ENCODE measurements around the gene KLK3.
A peak's percentile ranks its signal among the peaks of the same experiment; 100 is the strongest.
"Not testable (repeated sequence)": the region's sequence is repeated elsewhere in the genome, so short reads cannot be mapped to it uniquely, and the experiment has no call there.

The KLK3 gene

GRCh38 chr19:50893047-50893736 lies 38.5 kb downstream of the KLK3 start:
- Histone ChIP-seq H3K9me3 (ENCODE audit: control insufficient read depth, low read length) (no peaks in the 10 kb centered on the region), H3K9ac (ENCODE audit: low read length) (no peak overlapping the region), H3K36me3 (ENCODE audit: control insufficient read depth, insufficient read depth, low read length, severe bottlenecking) (no peaks in the 10 kb centered on the region), H3K27me3 (replicated peaks; ENCODE audit: control insufficient read depth, insufficient read depth, low read length) (peaks cover 10% of the 10 kb centered on the region), H3K4me3 (ENCODE audit: low read length) (no peak overlapping the region), H3K4me1 (ENCODE audit: control insufficient read depth, insufficient read depth, low read length) (no peaks in the 10 kb centered on the region)
- DNase-seq (ENCODE audit: low read depth), result no peak

- DNase-seq (ENCODE audit: low read depth), result no peak
- Histone ChIP-seq H3K4me3 (ENCODE audit: low read length) (no peak overlapping the region), H3K9ac (ENCODE audit: low read length) (no peak overlapping the region), H3K27me3 (replicated peaks; ENCODE audit: control insufficient read depth, insufficient read depth, low read length) (peaks cover 8% of the 10 kb centered on the region), H3K9me3 (ENCODE audit: control insufficient read depth, low read length) (no peaks in the 10 kb centered on the region), H3K36me3 (ENCODE audit: control insufficient read depth, insufficient read depth, low read length, severe bottlenecking) (no peaks in the 10 kb centered on the region), H3K4me1 (ENCODE audit: control insufficient read depth, insufficient read depth, low read length) (no peaks in the 10 kb centered on the region)
Measured at GRCh38 chr19:50894478-50895356, 40.0 kb downstream of the KLK3 start.

GRCh38 chr19:50896089-50896590 lies 41.4 kb downstream of the KLK3 start:
- H3K27me3 ChIP-seq (replicated peaks; ENCODE audit: control insufficient read depth, insufficient read depth, low read length), result peaks cover 15% of the 10 kb centered on the region
- H3K4me1 ChIP-seq (ENCODE audit: control insufficient read depth, insufficient read depth, low read length); H3K9ac ChIP-seq (ENCODE audit: low read length); DNase-seq (ENCODE audit: low read depth); H3K4me3 ChIP-seq (ENCODE audit: low read length); H3K36me3 ChIP-seq (ENCODE audit: control insufficient read depth, insufficient read depth, low read length, severe bottlenecking); H3K9me3 ChIP-seq (ENCODE audit: control insufficient read depth, low read length): not testable (repeated sequence)

GRCh38 chr19:50896591-50897190 lies 42.0 kb downstream of the KLK3 start:
- no peak for DNase-seq (ENCODE audit: low read depth)
- H3K4me1 ChIP-seq (ENCODE audit: control insufficient read depth, insufficient read depth, low read length), result no peaks in the 10 kb centered on the region

GRCh38 chr19:50897191-50897607 lies 42.5 kb downstream of the KLK3 start:
- Histone ChIP-seq H3K4me1 (ENCODE audit: control insufficient read depth, insufficient read depth, low read length) (no peaks in the 10 kb centered on the region), H3K27me3 (replicated peaks; ENCODE audit: control insufficient read depth, insufficient read depth, low read length) (peaks cover 15% of the 10 kb centered on the region), H3K9me3 (ENCODE audit: control insufficient read depth, low read length) (no peaks in the 10 kb centered on the region), H3K9ac (ENCODE audit: low read length) (no peak overlapping the region), H3K36me3 (ENCODE audit: control insufficient read depth, insufficient read depth, low read length, severe bottlenecking) (no peaks in the 10 kb centered on the region), H3K4me3 (ENCODE audit: low read length) (no peak overlapping the region)
- DNase-seq (ENCODE audit: low read depth), result no peak

More at GRCh38 chr19:50896591-50897190, 42.0 kb downstream of the KLK3 start:
- H3K9ac ChIP-seq (ENCODE audit: low read length), result no peak overlapping the region
- H3K4me3 ChIP-seq (ENCODE audit: low read length), result no peak overlapping the region
- no peaks in the 10 kb centered on the region for H3K36me3 ChIP-seq (ENCODE audit: control insufficient read depth, insufficient read depth, low read length, severe bottlenecking)
- H3K27me3 ChIP-seq (replicated peaks; ENCODE audit: control insufficient read depth, insufficient read depth, low read length), result peaks cover 15% of the 10 kb centered on the region
- no peaks in the 10 kb centered on the region for H3K9me3 ChIP-seq (ENCODE audit: control insufficient read depth, low read length)

- H3K27me3 ChIP-seq (replicated peaks; ENCODE audit: control insufficient read depth, insufficient read depth, low read length), result peaks cover 15% of the 10 kb centered on the region
- no peak overlapping the region for H3K4me3 ChIP-seq (ENCODE audit: low read length)
- H3K9ac ChIP-seq (ENCODE audit: low read length), result no peak overlapping the region
- no peaks in the 10 kb centered on the region for H3K4me1 ChIP-seq (ENCODE audit: control insufficient read depth, insufficient read depth, low read length)
- DNase-seq (ENCODE audit: low read depth), result no peak
- H3K9me3 ChIP-seq (ENCODE audit: control insufficient read depth, low read length), result no peaks in the 10 kb centered on the region
- no peaks in the 10 kb centered on the region for H3K36me3 ChIP-seq (ENCODE audit: control insufficient read depth, insufficient read depth, low read length, severe bottlenecking)
Measured at GRCh38 chr19:50897612-50898011, 42.9 kb downstream of the KLK3 start.

- Histone ChIP-seq H3K4me3 (ENCODE audit: low read length) (no peak overlapping the region), H3K4me1 (ENCODE audit: control insufficient read depth, insufficient read depth, low read length) (no peaks in the 10 kb centered on the region), H3K27me3 (replicated peaks; ENCODE audit: control insufficient read depth, insufficient read depth, low read length) (peaks cover 15% of the 10 kb centered on the region), H3K9ac (ENCODE audit: low read length) (no peak overlapping the region), H3K36me3 (ENCODE audit: control insufficient read depth, insufficient read depth, low read length, severe bottlenecking) (no peaks in the 10 kb centered on the region), H3K9me3 (ENCODE audit: control insufficient read depth, low read length) (no peaks in the 10 kb centered on the region)
- DNase-seq (ENCODE audit: low read depth), result no peak
Measured at GRCh38 chr19:50898018-50898417, 43.3 kb downstream of the KLK3 start.

GRCh38 chr19:50899569-50899968 lies 44.9 kb downstream of the KLK3 start:
- Histone ChIP-seq H3K36me3 (ENCODE audit: control insufficient read depth, insufficient read depth, low read length, severe bottlenecking) (no peaks in the 10 kb centered on the region), H3K9ac (ENCODE audit: low read length) (no peak overlapping the region), H3K9me3 (ENCODE audit: control insufficient read depth, low read length) (no peaks in the 10 kb centered on the region), H3K4me1 (ENCODE audit: control insufficient read depth, insufficient read depth, low read length) (no peaks in the 10 kb centered on the region), H3K27me3 (replicated peaks; ENCODE audit: control insufficient read depth, insufficient read depth, low read length) (peaks cover 15% of the 10 kb centered on the region), H3K4me3 (ENCODE audit: low read length) (no peak overlapping the region)
- DNase-seq (ENCODE audit: low read depth), result no peak

- Histone ChIP-seq H3K36me3 (ENCODE audit: control insufficient read depth, insufficient read depth, low read length, severe bottlenecking) (no peaks in the 10 kb centered on the region), H3K9ac (ENCODE audit: low read length) (no peak overlapping the region), H3K4me1 (ENCODE audit: control insufficient read depth, insufficient read depth, low read length) (no peaks in the 10 kb centered on the region), H3K9me3 (ENCODE audit: control insufficient read depth, low read length) (no peaks in the 10 kb centered on the region), H3K27me3 (replicated peaks; ENCODE audit: control insufficient read depth, insufficient read depth, low read length) (peaks cover 25% of the 10 kb centered on the region), H3K4me3 (ENCODE audit: low read length) (no peak overlapping the region)
- no peak for DNase-seq (ENCODE audit: low read depth)
Measured at GRCh38 chr19:50902640-50903039, 47.9 kb downstream of the KLK3 start.

- Histone ChIP-seq H3K9me3 (ENCODE audit: control insufficient read depth, low read length) (no peaks in the 10 kb centered on the region), H3K27me3 (replicated peaks; ENCODE audit: control insufficient read depth, insufficient read depth, low read length) (peaks cover 40% of the 10 kb centered on the region), H3K36me3 (ENCODE audit: control insufficient read depth, insufficient read depth, low read length, severe bottlenecking) (no peaks in the 10 kb centered on the region), H3K9ac (ENCODE audit: low read length) (no peak overlapping the region), H3K4me1 (ENCODE audit: control insufficient read depth, insufficient read depth, low read length) (no peaks in the 10 kb centered on the region), H3K4me3 (ENCODE audit: low read length) (no peak overlapping the region)
- DNase-seq (ENCODE audit: low read depth), result peak; percentile 20
Measured at GRCh38 chr19:50906217-50906616, 51.5 kb downstream of the KLK3 start.

GRCh38 chr19:50908336-50908735 lies 53.6 kb downstream of the KLK3 start:
- H3K27me3 ChIP-seq (replicated peaks; ENCODE audit: control insufficient read depth, insufficient read depth, low read length), result peaks cover 58% of the 10 kb centered on the region

More at GRCh38 chr19:50908336-50908735, 53.6 kb downstream of the KLK3 start:
- DNase-seq (ENCODE audit: low read depth), result no peak
- no peak overlapping the region for H3K9ac ChIP-seq (ENCODE audit: low read length)
- H3K4me1 ChIP-seq (ENCODE audit: control insufficient read depth, insufficient read depth, low read length), result no peaks in the 10 kb centered on the region
- no peaks in the 10 kb centered on the region for H3K36me3 ChIP-seq (ENCODE audit: control insufficient read depth, insufficient read depth, low read length, severe bottlenecking)
- no peaks in the 10 kb centered on the region for H3K9me3 ChIP-seq (ENCODE audit: control insufficient read depth, low read length)
- H3K4me3 ChIP-seq (ENCODE audit: low read length), result no peak overlapping the region
